ENCODE measurements around the gene OSTF1. TPM values are rescaled to one million over a fixed set of nuclear protein-coding genes. Genes with fewer than 3 reads are reported as not detected.

The OSTF1 gene
- total RNA-seq, 2 donors from 2014 or later = 15.0 to 20.5 TPM

DNA sequence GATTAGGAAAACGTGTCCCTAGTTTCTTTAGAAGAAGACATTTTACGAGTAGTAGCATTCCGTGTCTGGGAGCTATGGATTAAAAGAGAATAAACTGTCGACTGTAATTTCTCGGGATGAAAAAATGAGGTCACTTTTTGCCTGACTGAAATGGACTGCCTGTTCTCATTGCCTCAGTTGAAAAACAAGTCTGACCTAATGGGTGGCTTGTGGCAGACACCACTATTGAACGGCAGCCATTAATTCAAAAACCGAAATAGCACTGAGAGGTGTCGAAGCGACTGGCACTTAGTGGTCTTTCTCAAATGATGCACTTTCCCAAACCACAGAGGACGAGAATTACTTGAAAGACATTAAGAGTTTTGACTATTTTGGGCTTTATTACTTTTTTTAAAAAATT, 35.4 kb downstream of the OSTF1 start:
- no peaks in the 10 kb centered on the region for H3K9me3 ChIP-seq (ENCODE audit: control insufficient read depth, low read length)
- no peak for DNase-seq
- Mint-ChIP-seq H3K4me1 (no peaks in the 10 kb centered on the region), H3K27ac (no peak overlapping the region), H3K9me3 (no peaks in the 10 kb centered on the region), H3K4me3 (no peak overlapping the region), H3K27me3 (ENCODE audit: insufficient read depth) (no peaks in the 10 kb centered on the region), H3K36me3 (ENCODE audit: low read depth) (peaks cover 13% of the 10 kb centered on the region)
- TF ChIP-seq, protein P1, sequence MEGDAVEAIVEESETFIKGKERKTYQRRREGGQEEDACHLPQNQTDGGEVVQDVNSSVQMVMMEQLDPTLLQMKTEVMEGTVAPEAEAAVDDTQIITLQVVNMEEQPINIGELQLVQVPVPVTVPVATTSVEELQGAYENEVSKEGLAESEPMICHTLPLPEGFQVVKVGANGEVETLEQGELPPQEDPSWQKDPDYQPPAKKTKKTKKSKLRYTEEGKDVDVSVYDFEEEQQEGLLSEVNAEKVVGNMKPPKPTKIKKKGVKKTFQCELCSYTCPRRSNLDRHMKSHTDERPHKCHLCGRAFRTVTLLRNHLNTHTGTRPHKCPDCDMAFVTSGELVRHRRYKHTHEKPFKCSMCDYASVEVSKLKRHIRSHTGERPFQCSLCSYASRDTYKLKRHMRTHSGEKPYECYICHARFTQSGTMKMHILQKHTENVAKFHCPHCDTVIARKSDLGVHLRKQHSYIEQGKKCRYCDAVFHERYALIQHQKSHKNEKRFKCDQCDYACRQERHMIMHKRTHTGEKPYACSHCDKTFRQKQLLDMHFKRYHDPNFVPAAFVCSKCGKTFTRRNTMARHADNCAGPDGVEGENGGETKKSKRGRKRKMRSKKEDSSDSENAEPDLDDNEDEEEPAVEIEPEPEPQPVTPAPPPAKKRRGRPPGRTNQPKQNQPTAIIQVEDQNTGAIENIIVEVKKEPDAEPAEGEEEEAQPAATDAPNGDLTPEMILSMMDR (conservative IDR thresholded peaks at IDR 0.05) = no peak
- H3K27me3 ChIP-seq (ENCODE audit: control insufficient read depth, insufficient read depth, low read length, poor library complexity, severe bottlenecking) = no peaks in the 10 kb centered on the region
- no peak overlapping the region for H3K9ac ChIP-seq (ENCODE audit: extremely low read depth, low read length, poor library complexity, severe bottlenecking)
- peaks cover 7% of the 10 kb centered on the region for H3K36me3 ChIP-seq (ENCODE audit: control insufficient read depth, insufficient read depth, low read length)
- no peak overlapping the region for H3K4me3 ChIP-seq (ENCODE audit: low read length)
- H3K4me1 ChIP-seq (ENCODE audit: control insufficient read depth, insufficient read depth, low read length) = no peaks in the 10 kb centered on the region
- 90 to 94% methylated on average over 8 to 10 of the region's 10 CpGs for WGBS, 2 experiments (ENCODE audit: insufficient coverage in 1 of 2, insufficient read length in 1 of 2)
- H3K27ac ChIP-seq (ENCODE audit: low read depth, low read length) = no peak overlapping the region

DNA sequence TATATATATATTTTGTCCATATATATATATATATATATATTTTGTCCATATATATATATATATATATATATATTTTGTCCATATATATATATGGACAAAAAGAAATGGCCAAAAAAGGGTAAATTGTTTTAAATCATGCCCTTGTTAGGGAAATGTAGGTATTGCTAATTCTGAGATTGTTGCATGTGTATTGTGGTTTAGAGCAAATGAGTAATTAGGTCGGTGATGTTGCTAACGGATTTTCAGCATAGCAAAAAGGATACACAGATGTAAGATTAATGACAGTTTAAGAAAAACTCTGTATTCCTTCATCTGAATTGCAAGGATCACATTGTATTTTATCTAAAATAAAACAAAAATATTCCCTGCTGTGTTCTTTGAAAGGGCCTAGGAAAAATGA, 40.2 kb downstream of the OSTF1 start:
- Mint-ChIP-seq H3K4me1 (peaks cover 6% of the 10 kb centered on the region), H3K27ac (no peak overlapping the region), H3K36me3 (ENCODE audit: low read depth) (peaks cover 2% of the 10 kb centered on the region), H3K4me3 (no peak overlapping the region), H3K9me3 (no peaks in the 10 kb centered on the region), H3K27me3 (ENCODE audit: insufficient read depth) (no peaks in the 10 kb centered on the region)
- Histone ChIP-seq H3K9me3 (ENCODE audit: control insufficient read depth, low read length) (no peaks in the 10 kb centered on the region), H3K4me1 (ENCODE audit: control insufficient read depth, insufficient read depth, low read length) (peaks cover 3% of the 10 kb centered on the region), H3K4me3 (ENCODE audit: low read length) (no peak overlapping the region), H3K27me3 (ENCODE audit: control insufficient read depth, insufficient read depth, low read length, poor library complexity, severe bottlenecking) (no peaks in the 10 kb centered on the region), H3K9ac (ENCODE audit: extremely low read depth, low read length, poor library complexity, severe bottlenecking) (no peak overlapping the region), H3K36me3 (ENCODE audit: control insufficient read depth, insufficient read depth, low read length) (peaks cover 17% of the 10 kb centered on the region), H3K27ac (ENCODE audit: low read depth, low read length) (no peak overlapping the region)
- 100% methylated on average over 2 of the region's 2 CpGs; no CpG with 5 or more reads in 1 of the 2 experiments for WGBS, 2 experiments (ENCODE audit: insufficient coverage in 1 of 2, insufficient read length in 1 of 2)
- no peak for DNase-seq
- TF ChIP-seq, protein P1 (conservative IDR thresholded peaks at IDR 0.05) = no peak

DNA sequence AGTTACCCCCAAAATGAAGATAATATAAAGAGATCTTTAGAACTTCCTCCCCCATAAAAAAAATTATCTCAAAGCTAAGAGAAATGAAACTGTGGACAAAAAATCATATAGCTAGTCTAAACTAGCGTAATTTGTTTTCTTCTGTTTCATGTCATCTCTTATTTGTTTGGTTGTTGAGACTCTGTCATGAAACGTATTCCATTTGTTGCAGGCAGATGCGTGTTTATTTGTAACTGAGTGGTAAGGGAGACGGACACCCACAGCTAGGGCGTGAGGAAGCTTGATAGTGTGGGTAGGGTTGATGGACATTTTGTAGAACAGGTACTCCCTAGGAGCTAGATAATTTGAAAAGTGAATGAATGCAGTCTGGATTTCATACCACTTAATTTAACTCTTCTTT, 41.9 kb downstream of the OSTF1 start:
- Mint-ChIP-seq H3K9me3 (no peaks in the 10 kb centered on the region), H3K27ac (no peak overlapping the region), H3K27me3 (ENCODE audit: insufficient read depth) (no peaks in the 10 kb centered on the region), H3K36me3 (ENCODE audit: low read depth) (peaks cover 2% of the 10 kb centered on the region), H3K4me3 (no peak overlapping the region), H3K4me1 (peaks cover 14% of the 10 kb centered on the region)
- peaks cover 17% of the 10 kb centered on the region for H3K36me3 ChIP-seq (ENCODE audit: control insufficient read depth, insufficient read depth, low read length)
- no peak overlapping the region for H3K9ac ChIP-seq (ENCODE audit: extremely low read depth, low read length, poor library complexity, severe bottlenecking)
- no peak for DNase-seq
- TF ChIP-seq, protein P1 (conservative IDR thresholded peaks at IDR 0.05) = no peak
- H3K4me3 ChIP-seq (ENCODE audit: low read length) = no peak overlapping the region
- H3K9me3 ChIP-seq (ENCODE audit: control insufficient read depth, low read length) = no peaks in the 10 kb centered on the region
- peaks cover 5% of the 10 kb centered on the region for H3K4me1 ChIP-seq (ENCODE audit: control insufficient read depth, insufficient read depth, low read length)
- 91 to 94% methylated on average over 3 to 5 of the region's 5 CpGs for WGBS, 2 experiments (ENCODE audit: insufficient coverage in 1 of 2, insufficient read length in 1 of 2)
- no peaks in the 10 kb centered on the region for H3K27me3 ChIP-seq (ENCODE audit: control insufficient read depth, insufficient read depth, low read length, poor library complexity, severe bottlenecking)
- no peak overlapping the region for H3K27ac ChIP-seq (ENCODE audit: low read depth, low read length)
